Neuronal stem cell (in vitro differentiated cells): ENCODE measurements around the gene HECW1.
"Not testable (repeated sequence)": the region's sequence is repeated elsewhere in the genome, so short reads cannot be mapped to it uniquely, and the experiment has no call there.

Experiments used
- DNase-seq: peaks from one replicate; pipeline ENCODE4 v3.0.0-alpha.2; 2013; ENCODE audit warnings: low spot score
- H2AFZ ChIP-seq: one replicate; pipeline ENCODE4 v1.6.1; 2013; ENCODE audit warnings: mild to moderate bottlenecking, low read length, inconsistent platforms
- H2AK5ac ChIP-seq: 2 replicates; pipeline ENCODE4 v1.6.1; 2013; ENCODE audit warnings: low read depth, mild to moderate bottlenecking, inconsistent platforms, low read length, moderate library complexity, mixed read lengths
- H2BK120ac ChIP-seq: 2 replicates; pipeline ENCODE4 v1.6.1; 2013; ENCODE audit warnings: low read depth, mild to moderate bottlenecking, inconsistent platforms, low read length, moderate library complexity, mixed read lengths
- H2BK12ac ChIP-seq: one replicate; pipeline ENCODE4 v1.6.1; 2013; ENCODE audit warnings: low read length, inconsistent platforms
- H2BK15ac ChIP-seq: 2 replicates; pipeline ENCODE4 v1.6.1; 2013; ENCODE audit warnings: mild to moderate bottlenecking, low read length, inconsistent platforms, mixed read lengths
- H2BK5ac ChIP-seq: one replicate; pipeline ENCODE4 v1.6.1; 2013; ENCODE audit warnings: inconsistent platforms, mild to moderate bottlenecking, low read length, moderate library complexity
- H3K14ac ChIP-seq: one replicate; pipeline ENCODE4 v1.6.1; 2013; ENCODE audit warnings: low read length, inconsistent platforms
- H3K18ac ChIP-seq: 2 replicates; pipeline ENCODE4 v1.6.1; 2013; ENCODE audit warnings: low read length, inconsistent platforms
- H3K23ac ChIP-seq: 2 replicates; pipeline ENCODE4 v1.6.1; 2013; ENCODE audit warnings: low read depth, mild to moderate bottlenecking, mixed read lengths, low read length, inconsistent platforms; ENCODE audit not compliant: poor library complexity
- H3K27ac ChIP-seq: replicated peaks from 3 replicates; pipeline ENCODE4 v1.5.1; 2013; ENCODE audit warnings: low read length, inconsistent platforms
- H3K27me3 ChIP-seq, 3 experiments: 2 replicates each; pipeline ENCODE4 v1.6.1; 2013; ENCODE audit warnings: low read length in 3 of 3, mild to moderate bottlenecking in 2 of 3, inconsistent platforms in 1 of 3, low read depth in 1 of 3, mixed read lengths in 1 of 3, moderate library complexity in 1 of 3; ENCODE audit not compliant: control insufficient read depth in 3 of 3, insufficient read depth in 3 of 3
- H3K36me3 ChIP-seq, 2 donors: replicated peaks in 1 of 2; 2 replicates each; pipeline ENCODE4 v1.6.1; 2013; ENCODE audit warnings: low read length in 2 of 2; ENCODE audit not compliant: control insufficient read depth in 2 of 2, insufficient read depth in 2 of 2
- H3K4ac ChIP-seq: 2 replicates; pipeline ENCODE4 v1.6.1; 2013; ENCODE audit warnings: inconsistent platforms, mild to moderate bottlenecking, low read length, moderate library complexity
- H3K4me1 ChIP-seq, 2 donors: 1 replicate in 1 of 2; 2 replicates in 1 of 2; pipeline ENCODE4 v1.6.1; 2013; ENCODE audit warnings: low read length in 2 of 2, low read depth in 1 of 2; ENCODE audit not compliant: control insufficient read depth in 2 of 2, insufficient read depth in 1 of 2
- H3K4me2 ChIP-seq: one replicate; pipeline ENCODE4 v1.6.1; 2013; ENCODE audit warnings: mild to moderate bottlenecking, low read length, inconsistent platforms; ENCODE audit not compliant: insufficient read depth, poor library complexity, severe bottlenecking
- H3K4me3 ChIP-seq, 2 donors: 2 replicates each; pipeline ENCODE4 v1.5.1; 2013; ENCODE audit warnings: low read length in 2 of 2, mild to moderate bottlenecking in 2 of 2, inconsistent platforms in 1 of 2, moderate library complexity in 1 of 2
- H3K79me1 ChIP-seq: one replicate; pipeline ENCODE4 v1.6.1; 2013; ENCODE audit warnings: low read depth, mild to moderate bottlenecking, inconsistent platforms, low read length, moderate library complexity
- H3K9ac ChIP-seq: one replicate; pipeline ENCODE4 v1.6.1; 2013; ENCODE audit warnings: mild to moderate bottlenecking, low read depth, low read length, inconsistent platforms; ENCODE audit not compliant: poor library complexity
- H3K9me3 ChIP-seq, 2 donors: replicated peaks in 1 of 2; 2 replicates each; pipeline versions ENCODE3 to v1.6.1; 2013; ENCODE audit warnings: low read length in 2 of 2, mild to moderate bottlenecking in 2 of 2, inconsistent platforms in 1 of 2, low read depth in 1 of 2, mixed read lengths in 1 of 2, moderate library complexity in 1 of 2; ENCODE audit not compliant: control insufficient read depth in 2 of 2, insufficient read depth in 1 of 2
- H4K8ac ChIP-seq: one replicate; pipeline ENCODE4 v1.6.1; 2013; ENCODE audit warnings: low read depth, mild to moderate bottlenecking, inconsistent platforms, low read length, moderate library complexity
- H4K91ac ChIP-seq: one replicate; pipeline ENCODE4 v1.6.1; 2013; ENCODE audit warnings: low read length, low read depth, mild to moderate bottlenecking, inconsistent platforms; ENCODE audit not compliant: poor library complexity
- WGBS, 2 donors: extraction: QIAGEN DNeasy Blood & Tissue Kit; methylation state at CpG; one replicate each; pipeline ENCODE4 v1.1.7; 2013; ENCODE audit warnings: missing lambda C conversion rate in 2 of 2, mixed read lengths in 1 of 2; ENCODE audit not compliant: insufficient read length in 2 of 2, insufficient replicate concordance in 1 of 2; ENCODE audit errors: extremely low coverage in 2 of 2; 5-methylcytosine and 5-hydroxymethylcytosine counted together

HECW1 gene

GRCh38 chr7:43594020-43594419 is 481.6 kb downstream of the HECW1 start:
- Histone ChIP-seq H3K4me1 (peaks cover 0 to 3% of the 10 kb centered on the region in 2 donors), H2BK15ac (no peak overlapping the region), H3K27me3 (no peaks in the 10 kb centered on the region), H3K79me1 (no peaks in the 10 kb centered on the region), H4K91ac (no peak overlapping the region), H3K36me3 (peaks cover 0 to 33% of the 10 kb centered on the region in 2 donors), H3K9ac (no peak overlapping the region), H2AFZ (no peak overlapping the region), H3K4me2 (no peak overlapping the region), H3K18ac (no peak overlapping the region), H2BK12ac (no peak overlapping the region), H3K14ac (no peak overlapping the region), H4K8ac (no peak overlapping the region), H3K4me3 (no peak overlapping the region), H3K27ac (no peak overlapping the region), H3K9me3 (no peaks in the 10 kb centered on the region), H2BK5ac (no peak overlapping the region), H2BK120ac (no peak overlapping the region), H2AK5ac (no peak overlapping the region), H3K23ac (no peak overlapping the region), H3K4ac (no peak overlapping the region)
- WGBS, 2 donors: no CpG with 5 or more reads among the region's 2 CpGs
- DNase-seq: no peak

- H4K8ac ChIP-seq, H3K4me1 ChIP-seq, H3K9ac ChIP-seq, H3K27ac ChIP-seq, H3K14ac ChIP-seq, H2BK12ac ChIP-seq, H3K9me3 ChIP-seq, H3K4me2 ChIP-seq, H2BK5ac ChIP-seq, H4K91ac ChIP-seq, H3K23ac ChIP-seq, H2BK120ac ChIP-seq, H3K18ac ChIP-seq, H3K79me1 ChIP-seq, H3K27me3 ChIP-seq, H3K4ac ChIP-seq, H3K4me3 ChIP-seq, H2AFZ ChIP-seq, DNase-seq, H2BK15ac ChIP-seq, H2AK5ac ChIP-seq: not testable (repeated sequence)
- H3K36me3 ChIP-seq: peaks cover 2 to 44% of the 10 kb centered on the region in 2 donors
- no CpG with 5 or more reads among the region's 5 CpGs for WGBS, 2 donors
Measured at GRCh38 chr7:43596426-43596825, 484.0 kb downstream of the HECW1 start.

GRCh38 chr7:43600056-43600455 is 487.6 kb downstream of the HECW1 start:
- H2BK12ac ChIP-seq: no peak overlapping the region
- H3K9ac ChIP-seq: no peak overlapping the region
- no peak overlapping the region for H4K8ac ChIP-seq
- H3K79me1 ChIP-seq: no peaks in the 10 kb centered on the region
- no peak overlapping the region for H4K91ac ChIP-seq
- no peak overlapping the region for H3K14ac ChIP-seq
- H3K23ac ChIP-seq: no peak overlapping the region
- no peak overlapping the region for H2AFZ ChIP-seq
- H2BK5ac ChIP-seq: no peak overlapping the region
- peaks cover 0 to 10% of the 10 kb centered on the region in 2 donors for H3K9me3 ChIP-seq
- H2BK120ac ChIP-seq: no peak overlapping the region
- no peak overlapping the region for H3K4me3 ChIP-seq
- no CpG with 5 or more reads among the region's 3 CpGs for WGBS, 2 donors
- DNase-seq: no peak
- H3K4me2 ChIP-seq: no peak overlapping the region
- peaks cover 0 to 4% of the 10 kb centered on the region in 2 donors for H3K4me1 ChIP-seq
- no peak overlapping the region for H3K27ac ChIP-seq
- peaks cover 2 to 47% of the 10 kb centered on the region in 2 donors for H3K36me3 ChIP-seq
- H2AK5ac ChIP-seq: no peak overlapping the region
- no peak overlapping the region for H3K18ac ChIP-seq
- H3K4ac ChIP-seq: no peak overlapping the region
- no peak overlapping the region for H2BK15ac ChIP-seq
- H3K27me3 ChIP-seq: no peaks in the 10 kb centered on the region

GRCh38 chr7:43602256-43602655 is 489.8 kb downstream of the HECW1 start:
- Histone ChIP-seq H4K91ac (no peak overlapping the region), H3K14ac (no peak overlapping the region), H2BK15ac (no peak overlapping the region), H3K27me3 (no peaks in the 10 kb centered on the region), H3K18ac (no peak overlapping the region), H3K4me1 (peaks cover 0 to 4% of the 10 kb centered on the region in 2 donors), H3K4me3 (no peak overlapping the region), H2BK120ac (no peak overlapping the region), H3K79me1 (no peaks in the 10 kb centered on the region), H2AK5ac (no peak overlapping the region), H3K4me2 (no peak overlapping the region), H3K9me3 (peaks cover 0 to 17% of the 10 kb centered on the region in 2 donors), H2AFZ (no peak overlapping the region), H3K4ac (no peak overlapping the region), H2BK12ac (no peak overlapping the region), H2BK5ac (no peak overlapping the region), H4K8ac (no peak overlapping the region), H3K36me3 (peaks cover 2 to 32% of the 10 kb centered on the region in 2 donors), H3K9ac (no peak overlapping the region), H3K23ac (no peak overlapping the region), H3K27ac (no peak overlapping the region)
- no CpG with 5 or more reads among the region's 1 CpG for WGBS, 2 donors
- DNase-seq: no peak
